Vagina (tissue), 2 donors: ENCODE results near the gene VPS9D1. TPM values are rescaled to one million over a fixed set of nuclear protein-coding genes. Genes with fewer than 3 reads are reported as not detected.

ENCODE experiments used
- DNase-seq, 2 donors: peaks; one replicate each; pipeline ENCODE4 v3.0.0-alpha.2; 2017; ENCODE audit errors: extremely low spot score in 2 of 2
- H3K27ac ChIP-seq: fragments of 200-600 bp; sonication (generic); one replicate; pipeline ENCODE4 v1.5.1; 2019
- H3K27me3 ChIP-seq: fragments of 200-600 bp; sonication (generic); one replicate; pipeline ENCODE4 v1.5.1; 2019
- H3K36me3 ChIP-seq, 2 donors: fragments of 200-600 bp; sonication (generic); one replicate each; pipeline ENCODE4 v1.5.1; 2017 to 2019
- H3K4me1 ChIP-seq: fragments of 200-600 bp; sonication (generic); one replicate; pipeline ENCODE4 v1.5.1; 2019
- H3K4me3 ChIP-seq, 2 donors: fragments of 200-600 bp; sonication (generic); 1 replicate in 1 of 2; 2 replicates in 1 of 2; pipeline ENCODE4 v1.5.1; 2016 to 2019
- H3K9me3 ChIP-seq: fragments of 200-600 bp; sonication (generic); one replicate; pipeline ENCODE4 v1.5.1; 2019
- CTCF ChIP-seq, 3 experiments: fragments of 450-650 bp in 2 of 3; fragments of 200-600 bp in 1 of 3; sonication (generic) in 1 of 3; IDR thresholded peaks; one replicate each; pipeline ENCODE4 v1.5.1; 2017 to 2019; ENCODE audit warnings: antibody characterized with exemption in 3 of 3, mild to moderate bottlenecking in 2 of 3, moderate library complexity in 2 of 3
- POLR2A ChIP-seq, 2 donors: fragments of 450-650 bp; IDR thresholded peaks; one replicate each; pipeline ENCODE4 v1.6.1; 2017; ENCODE audit warnings: antibody characterized with exemption in 2 of 2, mild to moderate bottlenecking in 2 of 2, moderate library complexity in 2 of 2
- POLR2AphosphoS5 ChIP-seq, 2 donors: sonication (generic); formaldehyde crosslinking; IDR thresholded peaks; one replicate each; pipeline ENCODE4 v1.9.0; 2017; ENCODE audit warnings: antibody characterized with exemption in 2 of 2, mild to moderate bottlenecking in 2 of 2, low read depth in 1 of 2; ENCODE audit not compliant: insufficient read depth in 1 of 2
- intact Hi-C: fragments of 100-400 bp; cut with DNase I; formaldehyde crosslinking; loops from one replicate; pipeline ENCODE4 v1.15.1; 2023
- total RNA-seq: library from RNA; depleted of rRNA; stranded (reverse); fragments of >200 nt; gene quantifications from one replicate; pipeline ENCODE4 v1.2.3, GENCODE V29; 2016

Gene VPS9D1
- total RNA-seq, 1 donor from 2014 or later: 10.1 TPM

- no peak for DNase-seq
- Histone ChIP-seq H3K4me3 (peak overlapping the region; percentile 80 to 91), H3K36me3 (peaks cover 0 to 22% of the 10 kb centered on the region in 2 donors), H3K27ac (peak overlapping the region; percentile 97), H3K4me1 (peaks cover 40% of the 10 kb centered on the region), H3K9me3 (no peaks in the 10 kb centered on the region), H3K27me3 (no peaks in the 10 kb centered on the region)
- intact Hi-C loops: loop anchor here (5.0 kb wide), 1 partner anchor 979 kb away; no protein-coding TSS in a partner anchor
- no peak for TF ChIP-seq CTCF (IDR thresholded peaks at IDR 0.05)
- no peak for TF ChIP-seq POLR2A (IDR thresholded peaks at IDR 0.05)
- TF ChIP-seq POLR2AphosphoS5 (IDR thresholded peaks at IDR 0.05; ENCODE audit: insufficient read depth in 1 of 2, low read depth in 1 of 2): no peak
Observed at GRCh38 chr16:89721546-89722391, 1.1 kb upstream of the VPS9D1 start.

GRCh38 chr16:89720551-89720812, 216 bp downstream of the VPS9D1 start:
- DNase-seq: no peak
- TF ChIP-seq POLR2AphosphoS5 (IDR thresholded peaks at IDR 0.05; ENCODE audit: insufficient read depth in 1 of 2, low read depth in 1 of 2) (no peak), POLR2A (IDR thresholded peaks at IDR 0.05) (no peak), CTCF (IDR thresholded peaks at IDR 0.05) (no peak)
- H3K27ac ChIP-seq: peak overlapping the region; percentile 97
- intact Hi-C loops: loop anchor here (5.0 kb wide), 1 partner anchor 978 kb away; no protein-coding TSS in a partner anchor
- peaks cover 40% of the 10 kb centered on the region for H3K4me1 ChIP-seq
- no peaks in the 10 kb centered on the region for H3K9me3 ChIP-seq
- H3K4me3 ChIP-seq: peak overlapping the region; percentile 80 to 91
- H3K27me3 ChIP-seq: no peaks in the 10 kb centered on the region
- peaks cover 0 to 17% of the 10 kb centered on the region in 2 donors for H3K36me3 ChIP-seq

- TF ChIP-seq POLR2A (IDR thresholded peaks at IDR 0.05) (no peak), POLR2AphosphoS5 (IDR thresholded peaks at IDR 0.05; ENCODE audit: insufficient read depth in 1 of 2, low read depth in 1 of 2) (no peak), CTCF (IDR thresholded peaks at IDR 0.05) (no peak)
- Histone ChIP-seq H3K9me3 (no peaks in the 10 kb centered on the region), H3K27ac (no peak overlapping the region)
Observed at GRCh38 chr16:89717688-89718505, 2.8 kb downstream of the VPS9D1 start.

GRCh38 chr16:89716916-89717687, 3.6 kb downstream of the VPS9D1 start:
- Histone ChIP-seq H3K4me1 (peaks cover 20% of the 10 kb centered on the region), H3K4me3 (no peak overlapping the region), H3K9me3 (no peaks in the 10 kb centered on the region), H3K27me3 (no peaks in the 10 kb centered on the region), H3K36me3 (no peaks in the 10 kb centered on the region), H3K27ac (no peak overlapping the region)
- no peak for DNase-seq
- TF ChIP-seq CTCF (IDR thresholded peaks at IDR 0.05) (no peak), POLR2A (IDR thresholded peaks at IDR 0.05) (no peak), POLR2AphosphoS5 (IDR thresholded peaks at IDR 0.05; ENCODE audit: insufficient read depth in 1 of 2, low read depth in 1 of 2) (no peak)
- intact Hi-C loops: no loop called here

More at GRCh38 chr16:89717688-89718505, 2.8 kb downstream of the VPS9D1 start:
- intact Hi-C loops: no loop called here
- H3K4me3 ChIP-seq: no peak overlapping the region
- H3K27me3 ChIP-seq: no peaks in the 10 kb centered on the region
- peaks cover 24% of the 10 kb centered on the region for H3K4me1 ChIP-seq
- DNase-seq: no peak
- peaks cover 0 to 2% of the 10 kb centered on the region in 2 donors for H3K36me3 ChIP-seq
